CD8-positive, alpha-beta memory T cell (primary cell): Measurements from ENCODE around the gene GMPPA. TPM values are rescaled to one million over a fixed set of nuclear protein-coding genes. Genes with fewer than 3 reads are reported as not detected.
A peak's percentile ranks its signal among the peaks of the same experiment; 100 is the strongest.

Experiments used
- CTCF ChIA-PET: fragments of 350-600 bp; sonication (Branson Sonifier 250); formaldehyde crosslinking; loops from one replicate; lab custom pipeline; 2021; ENCODE audit warnings: antibody characterized with exemption; lab: Charles Lee
- POLR2A ChIA-PET: fragments of 350-600 bp; sonication (Branson Sonifier 250); formaldehyde crosslinking; loops from one replicate; lab custom pipeline; 2021; ENCODE audit warnings: antibody characterized with exemption; lab: Charles Lee
- DNase-seq, 5 donors: peaks; one replicate each; pipeline versions ENCODE4 v3.0.0 to v3.0.0-alpha.2; 2020 to 2022; ENCODE audit warnings: mixed read lengths in 1 of 5
- H3K27ac ChIP-seq: one replicate; pipeline ENCODE4 v1.7.0; 2013; ENCODE audit warnings: low read depth, mild to moderate bottlenecking, low read length, moderate library complexity
- H3K27me3 ChIP-seq: 2 replicates; pipeline ENCODE4 v1.7.0; 2013; ENCODE audit warnings: low read length, mild to moderate bottlenecking; ENCODE audit not compliant: insufficient read depth, poor library complexity, severe bottlenecking
- H3K36me3 ChIP-seq: 2 replicates; pipeline ENCODE4 v1.7.0; 2013; ENCODE audit warnings: mild to moderate bottlenecking, low read length, moderate library complexity; ENCODE audit not compliant: insufficient read depth
- H3K4me1 ChIP-seq: 2 replicates; pipeline ENCODE4 v1.7.0; 2013; ENCODE audit warnings: mild to moderate bottlenecking, low read length, moderate library complexity; ENCODE audit not compliant: insufficient read depth
- H3K4me3 ChIP-seq: 2 replicates; pipeline ENCODE4 v1.7.0; 2013; ENCODE audit warnings: mild to moderate bottlenecking, low read length
- H3K9me3 ChIP-seq: 2 replicates; pipeline ENCODE4 v1.7.0; 2013; ENCODE audit warnings: mild to moderate bottlenecking, low read length
- H3K27ac Mint-ChIP-seq, 8 donors: one replicate each; pipeline ENCODE4 v1.8.0; 2020 to 2021; ENCODE audit warnings: mixed read lengths in 8 of 8, mild to moderate bottlenecking in 6 of 8, inconsistent platforms in 3 of 8, moderate library complexity in 3 of 8
- H3K27me3 Mint-ChIP-seq, 2 donors: one replicate each; pipeline ENCODE4 v1.8.0; 2020 to 2021; ENCODE audit warnings: mixed read lengths in 2 of 2, mild to moderate bottlenecking in 1 of 2, moderate library complexity in 1 of 2
- H3K36me3 Mint-ChIP-seq, 3 donors: one replicate each; pipeline ENCODE4 v1.8.0; 2020 to 2021; ENCODE audit warnings: mixed read lengths in 3 of 3, inconsistent platforms in 1 of 3, mild to moderate bottlenecking in 1 of 3
- H3K4me1 Mint-ChIP-seq, 3 donors: one replicate each; pipeline ENCODE4 v1.8.0; 2020 to 2021; ENCODE audit warnings: mixed read lengths in 3 of 3, inconsistent platforms in 1 of 3, mild to moderate bottlenecking in 1 of 3
- H3K4me3 Mint-ChIP-seq, 7 donors: one replicate each; pipeline ENCODE4 v1.8.0; 2020 to 2021; ENCODE audit warnings: mixed read lengths in 7 of 7, mild to moderate bottlenecking in 6 of 7, moderate library complexity in 4 of 7, inconsistent platforms in 2 of 7
- H3K9me3 Mint-ChIP-seq, 5 donors: one replicate each; pipeline ENCODE4 v1.8.0; 2020 to 2022; ENCODE audit warnings: mixed read lengths in 5 of 5, mild to moderate bottlenecking in 3 of 5, moderate library complexity in 2 of 5, inconsistent platforms in 1 of 5
- polyA plus RNA-seq: library from polyadenylated mRNA; unstranded; fragments of 300-500 nt; fragmentation: Illumina TruSeq; gene quantifications from one replicate; pipeline ENCODE4 v1.2.3, GENCODE V29; 2021
- total RNA-seq, 2 experiments: library from RNA; stranded (reverse); gene quantifications; one replicate each; pipeline ENCODE4 v1.2.3, GENCODE V29; 2021

GMPPA gene
- total and polyA plus RNA-seq, 3 experiments from 2014 or later, result 32.5 to 37.1 (median 36.9) TPM

DNA sequence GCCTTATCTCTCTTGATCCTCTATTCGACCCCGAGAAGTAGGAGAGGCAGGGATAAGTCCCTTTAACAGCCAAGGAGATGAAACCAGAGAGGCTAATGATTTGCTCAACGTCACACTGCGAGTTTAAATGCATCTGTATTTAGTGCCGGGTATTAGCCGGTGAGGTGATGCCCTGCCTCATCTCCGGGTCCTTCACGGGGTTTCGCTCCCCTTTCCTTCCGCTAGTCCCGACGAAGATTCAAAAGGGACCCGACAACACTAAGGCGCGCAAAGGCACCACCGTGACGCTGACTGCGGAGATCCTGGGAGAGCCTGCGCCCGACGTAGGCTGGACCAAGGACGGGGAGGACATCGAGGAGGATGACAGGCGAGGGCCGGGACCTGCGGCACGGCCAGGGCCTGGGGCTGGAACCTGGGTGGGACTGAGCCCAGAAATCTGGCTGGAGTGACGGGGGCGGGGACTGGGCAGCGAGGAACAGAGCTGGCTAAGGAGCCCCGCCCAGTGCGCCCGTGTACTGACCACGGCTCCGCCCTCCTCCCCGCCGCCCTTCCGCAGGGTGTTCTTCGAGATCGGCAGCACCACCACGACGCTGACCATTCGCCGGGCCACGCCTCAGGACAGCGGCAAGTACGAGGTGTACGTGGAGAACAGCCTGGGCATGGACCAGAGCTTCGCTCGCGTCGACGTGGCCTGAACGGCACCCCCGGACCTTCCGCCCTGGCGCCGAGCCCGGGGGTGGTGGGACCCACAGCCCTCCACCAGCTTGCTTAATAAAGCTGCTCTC, 1.0 kb upstream of the GMPPA start:
- Mint-ChIP-seq H3K36me3 (peaks cover 0 to 10% (median 0%) of the 10 kb centered on the region in 3 donors), H3K27me3 (peaks cover 28 to 50% of the 10 kb centered on the region in 2 donors), H3K4me3 (peak overlapping the region; percentile 85 to 99 (median 96)), H3K4me1 (peaks cover 28 to 45% (median 32%) of the 10 kb centered on the region in 3 donors), H3K9me3 (no peaks in the 10 kb centered on the region), H3K27ac (peak overlapping the region in 4 of 8 donors; percentile 26 to 87 (median 52))
- CTCF ChIA-PET, result interaction anchor here (1.0 to 6.1 kb wide), 9 partner anchors 11 to 110 kb away, joined by 3 to 102 read pairs (median 4); partner anchors contain the start of gene DNPEP
- Histone ChIP-seq H3K36me3 (no peaks in the 10 kb centered on the region), H3K4me1 (peaks cover 26% of the 10 kb centered on the region), H3K4me3 (peak overlapping the region; percentile 77), H3K27me3 (peaks cover 36% of the 10 kb centered on the region), H3K27ac (peak overlapping the region; percentile 70), H3K9me3 (no peaks in the 10 kb centered on the region)
- peak in 4 of 5 donors; percentile 13 to 60 (median 34) for DNase-seq
- POLR2A ChIA-PET, result interaction anchor here (1.2 kb wide), 1 partner anchor 110 kb away, joined by 3 read pairs; the partner anchor contains the start of gene DNPEP

DNA sequence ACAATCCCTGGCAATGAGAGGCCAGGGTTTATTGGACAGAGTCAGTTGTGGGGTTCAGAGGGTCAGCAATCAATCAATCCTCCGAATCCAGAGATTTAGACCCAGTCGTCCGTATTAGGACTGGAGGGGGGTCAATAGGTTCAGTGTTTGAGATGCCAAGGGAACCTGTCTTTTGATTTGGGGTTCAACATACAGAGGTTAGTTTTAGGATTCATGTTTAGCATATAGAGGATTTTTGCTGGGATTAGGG, 292 bp downstream of the GMPPA start:
- ChIA-PET CTCF (interaction anchor here (0.7 to 6.1 kb wide), 8 partner anchors 10 to 144 kb away, joined by 3 to 102 read pairs (median 4); partner anchors contain the start of gene DNPEP), POLR2A (interaction anchor here (1.2 kb wide), 2 partner anchors 11 to 111 kb away, joined by 3 to 5 read pairs; partner anchors contain the start of gene DNPEP)
- Histone ChIP-seq H3K36me3 (peaks cover 4% of the 10 kb centered on the region), H3K27ac (peak overlapping the region; percentile 70), H3K27me3 (peaks cover 30% of the 10 kb centered on the region), H3K4me3 (peak overlapping the region; percentile 77), H3K9me3 (no peaks in the 10 kb centered on the region), H3K4me1 (peaks cover 26% of the 10 kb centered on the region)
- Mint-ChIP-seq H3K27me3 (peaks cover 22 to 37% of the 10 kb centered on the region in 2 donors), H3K36me3 (peaks cover 4 to 19% (median 7%) of the 10 kb centered on the region in 3 donors), H3K4me3 (peak overlapping the region; percentile 85 to 99 (median 96)), H3K9me3 (no peaks in the 10 kb centered on the region), H3K27ac (peak overlapping the region; percentile 5 to 95 (median 88)), H3K4me1 (peaks cover 28 to 45% (median 32%) of the 10 kb centered on the region in 3 donors)
- no peak for DNase-seq

- Mint-ChIP-seq H3K9me3 (no peaks in the 10 kb centered on the region), H3K4me3 (peak overlapping the region; percentile 85 to 99 (median 96)), H3K27ac (peak overlapping the region; percentile 2 to 91 (median 64)), H3K36me3 (peaks cover 4 to 25% (median 13%) of the 10 kb centered on the region in 3 donors), H3K27me3 (peaks cover 21 to 31% of the 10 kb centered on the region in 2 donors), H3K4me1 (peaks cover 28 to 45% (median 32%) of the 10 kb centered on the region in 3 donors)
- POLR2A ChIA-PET, result interaction anchor here (1.2 to 1.3 kb wide), 2 partner anchors 11 to 112 kb away, joined by 3 to 5 read pairs; partner anchors contain the start of gene DNPEP
- peaks cover 28% of the 10 kb centered on the region for H3K27me3 ChIP-seq
- DNase-seq, result no peak
- peak overlapping the region; percentile 77 for H3K4me3 ChIP-seq
- H3K9me3 ChIP-seq, result no peaks in the 10 kb centered on the region
- CTCF ChIA-PET, result interaction anchor here (1.0 to 3.0 kb wide), 5 partner anchors 10 to 143 kb away, joined by 3 to 13 read pairs (median 6); no protein-coding TSS in a partner anchor
- H3K36me3 ChIP-seq, result peaks cover 9% of the 10 kb centered on the region
- H3K4me1 ChIP-seq, result peaks cover 26% of the 10 kb centered on the region
- peak overlapping the region; percentile 70 for H3K27ac ChIP-seq
Observed at GRCh38 chr2:219499555-219499954, 864 bp downstream of the GMPPA start.

DNA sequence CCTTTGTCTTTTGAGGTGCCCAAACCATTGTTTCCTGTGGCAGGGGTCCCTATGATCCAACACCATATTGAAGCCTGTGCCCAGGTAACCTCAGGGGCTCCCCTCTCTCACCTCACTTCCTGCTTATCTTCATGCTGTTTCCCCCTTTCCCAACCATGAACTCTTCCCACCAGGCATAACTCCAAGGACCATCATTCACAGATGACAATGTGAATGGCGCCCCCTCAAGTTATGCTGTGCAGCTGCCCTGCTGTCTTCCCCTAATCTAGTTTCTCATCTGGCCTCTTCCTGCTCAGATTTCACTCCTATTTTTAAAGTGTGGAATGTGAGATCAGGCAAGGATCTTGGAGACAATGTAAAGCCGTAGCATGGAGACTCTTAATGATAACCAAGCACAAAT, 1.4 kb downstream of the GMPPA start:
- H3K9me3 ChIP-seq, result no peaks in the 10 kb centered on the region
- no peak for DNase-seq
- H3K27me3 Mint-ChIP-seq, result peaks cover 18 to 25% of the 10 kb centered on the region in 2 donors
- peaks cover 28 to 44% (median 32%) of the 10 kb centered on the region in 3 donors for H3K4me1 Mint-ChIP-seq
- H3K36me3 Mint-ChIP-seq, result peaks cover 8 to 30% (median 15%) of the 10 kb centered on the region in 3 donors
- POLR2A ChIA-PET, result interaction anchor here (1.3 kb wide), 1 partner anchor 113 kb away, joined by 3 read pairs; the partner anchor contains the start of gene DNPEP
- peak overlapping the region in 2 of 8 donors; percentile 40 to 91 for H3K27ac Mint-ChIP-seq
- H3K27me3 ChIP-seq, result peaks cover 22% of the 10 kb centered on the region
- CTCF ChIA-PET, result interaction anchor here (1.1 to 3.0 kb wide), 3 partner anchors 10 to 30 kb away, joined by 3 to 13 read pairs (median 10); partner anchors contain the start of gene ASIC4
- H3K4me3 ChIP-seq, result no peak overlapping the region
- no peaks in the 10 kb centered on the region for H3K9me3 Mint-ChIP-seq
- peak overlapping the region; percentile 70 for H3K27ac ChIP-seq
- peak overlapping the region; percentile 85 to 99 (median 96) for H3K4me3 Mint-ChIP-seq
- H3K4me1 ChIP-seq, result peaks cover 26% of the 10 kb centered on the region
- H3K36me3 ChIP-seq, result peaks cover 13% of the 10 kb centered on the region

- Histone ChIP-seq H3K4me1 (peaks cover 24% of the 10 kb centered on the region), H3K36me3 (peaks cover 14% of the 10 kb centered on the region), H3K27me3 (peaks cover 9% of the 10 kb centered on the region), H3K27ac (peak overlapping the region; percentile 57), H3K4me3 (no peak overlapping the region), H3K9me3 (no peaks in the 10 kb centered on the region)
- no peak for DNase-seq
- H3K4me3 Mint-ChIP-seq, result peak overlapping the region in 1 of 7 donors; percentile 66
- peaks cover 9 to 13% of the 10 kb centered on the region in 2 donors for H3K27me3 Mint-ChIP-seq
- H3K36me3 Mint-ChIP-seq, result peaks cover 9 to 47% (median 19%) of the 10 kb centered on the region in 3 donors
- H3K27ac Mint-ChIP-seq, result peak overlapping the region in 2 of 8 donors; percentile 61 to 88
- peaks cover 28 to 34% (median 29%) of the 10 kb centered on the region in 3 donors for H3K4me1 Mint-ChIP-seq
- POLR2A ChIA-PET, result no interaction called here
- CTCF ChIA-PET, result interaction anchor here (3.0 kb wide), 1 partner anchor 8 kb away, joined by 10 read pairs; no protein-coding TSS in a partner anchor
- H3K9me3 Mint-ChIP-seq, result no peaks in the 10 kb centered on the region
Observed at GRCh38 chr2:219501849-219502248, 3.2 kb downstream of the GMPPA start.

- ChIA-PET CTCF (no interaction called here), POLR2A (no interaction called here)
- peaks cover 2% of the 10 kb centered on the region for H3K27me3 ChIP-seq
- H3K4me3 ChIP-seq, result no peak overlapping the region
- no peak for DNase-seq
- peaks cover 16% of the 10 kb centered on the region for H3K4me1 ChIP-seq
- H3K36me3 ChIP-seq, result peaks cover 14% of the 10 kb centered on the region
- Mint-ChIP-seq H3K4me1 (peaks cover 24 to 26% (median 24%) of the 10 kb centered on the region in 3 donors), H3K9me3 (no peaks in the 10 kb centered on the region), H3K27me3 (peaks cover 2 to 10% of the 10 kb centered on the region in 2 donors), H3K27ac (no peak overlapping the region), H3K36me3 (peaks cover 9 to 51% (median 19%) of the 10 kb centered on the region in 3 donors), H3K4me3 (no peak overlapping the region)
- H3K9me3 ChIP-seq, result no peaks in the 10 kb centered on the region
- H3K27ac ChIP-seq, result no peak overlapping the region
Observed at GRCh38 chr2:219502618-219503017, 3.9 kb downstream of the GMPPA start.

DNA sequence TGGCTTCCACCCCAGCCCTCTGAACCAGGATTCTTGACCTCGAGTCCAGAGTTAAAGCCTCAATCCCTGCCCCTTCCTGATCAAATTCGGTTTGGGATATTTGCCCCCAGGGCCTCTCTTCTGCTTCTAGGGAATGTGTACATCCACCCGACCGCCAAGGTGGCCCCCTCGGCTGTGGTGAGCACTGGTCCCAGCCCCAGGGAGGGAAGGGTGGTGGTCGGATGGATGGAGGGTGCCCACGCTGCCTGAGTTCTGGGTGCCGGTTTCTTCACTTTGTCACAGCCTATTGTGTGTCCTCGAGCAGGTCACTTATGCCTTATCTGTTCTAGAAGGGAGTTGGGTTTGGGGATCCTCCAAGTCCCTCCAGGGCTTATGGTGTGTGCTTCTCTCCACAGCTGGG, 6.9 kb downstream of the GMPPA start:
- Mint-ChIP-seq H3K4me1 (peaks cover 11 to 15% (median 12%) of the 10 kb centered on the region in 3 donors), H3K27ac (no peak overlapping the region), H3K27me3 (peaks cover 13 to 20% of the 10 kb centered on the region in 2 donors), H3K9me3 (peaks cover 0 to 4% (median 0%) of the 10 kb centered on the region in 5 donors), H3K36me3 (peaks cover 9 to 50% (median 19%) of the 10 kb centered on the region in 3 donors), H3K4me3 (no peak overlapping the region)
- H3K4me3 ChIP-seq, result no peak overlapping the region
- H3K27ac ChIP-seq, result no peak overlapping the region
- H3K36me3 ChIP-seq, result peaks cover 14% of the 10 kb centered on the region
- no peaks in the 10 kb centered on the region for H3K27me3 ChIP-seq
- H3K9me3 ChIP-seq, result no peaks in the 10 kb centered on the region
- CTCF ChIA-PET, result interaction anchor here (6.7 kb wide), 1 partner anchor 10 kb away, joined by 36 read pairs; the partner anchor contains the start of gene GMPPA
- POLR2A ChIA-PET, result no interaction called here
- no peak for DNase-seq
- H3K4me1 ChIP-seq, result peaks cover 15% of the 10 kb centered on the region
